ENCODE data around the gene SEMA4D. TPM values are rescaled to one million over a fixed set of nuclear protein-coding genes. Genes with fewer than 3 reads are reported as not detected.
A peak's percentile ranks its signal among the peaks of the same experiment; 100 is the strongest.

Gene SEMA4D
- total RNA-seq, 1 donor from 2014 or later, result 49.9 TPM

- peaks cover 47% of the 10 kb centered on the region for H3K36me3 ChIP-seq
- TF ChIP-seq CTCF (IDR thresholded peaks at IDR 0.05), result no peak
- no peak overlapping the region for H3K4me3 ChIP-seq
- ATAC-seq (no peak), DNase-seq (no peak)
- intact Hi-C loops (cut with DNase I), result no loop called here
- no peaks in the 10 kb centered on the region for H3K9me3 ChIP-seq
- H3K27me3 ChIP-seq (ENCODE audit: low read depth), result no peaks in the 10 kb centered on the region
- no peaks in the 10 kb centered on the region for H3K4me1 ChIP-seq
- H3K27ac ChIP-seq, result no peak overlapping the region
Measured at GRCh38 chr9:89378541-89378940, 119.4 kb downstream of the SEMA4D start.

GRCh38 chr9:89377411-89377810 lies 120.5 kb downstream of the SEMA4D start:
- intact Hi-C loops (cut with DNase I), result no loop called here

GRCh38 chr9:89376741-89377351 lies 121.1 kb downstream of the SEMA4D start:
- DNase-seq (no peak), ATAC-seq (no peak)
- Histone ChIP-seq H3K4me3 (no peak overlapping the region), H3K36me3 (peaks cover 32% of the 10 kb centered on the region), H3K4me1 (no peaks in the 10 kb centered on the region), H3K27me3 (ENCODE audit: low read depth) (no peaks in the 10 kb centered on the region), H3K27ac (no peak overlapping the region), H3K9me3 (no peaks in the 10 kb centered on the region)
- intact Hi-C loops (cut with DNase I), result no loop called here
- no peak for TF ChIP-seq CTCF (IDR thresholded peaks at IDR 0.05)

More at GRCh38 chr9:89377411-89377810, 120.5 kb downstream of the SEMA4D start:
- no peak for ATAC-seq
- H3K27me3 ChIP-seq (ENCODE audit: low read depth), result no peaks in the 10 kb centered on the region
- DNase-seq, result no peak
- no peaks in the 10 kb centered on the region for H3K4me1 ChIP-seq
- no peak overlapping the region for H3K27ac ChIP-seq
- no peaks in the 10 kb centered on the region for H3K9me3 ChIP-seq
- TF ChIP-seq CTCF (IDR thresholded peaks at IDR 0.05), result no peak
- peaks cover 38% of the 10 kb centered on the region for H3K36me3 ChIP-seq
- no peak overlapping the region for H3K4me3 ChIP-seq

- peaks cover 30% of the 10 kb centered on the region for H3K36me3 ChIP-seq
- H3K27ac ChIP-seq, result no peak overlapping the region
- no peaks in the 10 kb centered on the region for H3K9me3 ChIP-seq
- no peaks in the 10 kb centered on the region for H3K27me3 ChIP-seq (ENCODE audit: low read depth)
- no peak for DNase-seq
- intact Hi-C loops (cut with DNase I), result no loop called here
- no peaks in the 10 kb centered on the region for H3K4me1 ChIP-seq
- no peak overlapping the region for H3K4me3 ChIP-seq
- ATAC-seq, result no peak
- TF ChIP-seq CTCF (IDR thresholded peaks at IDR 0.05), result no peak
Measured at GRCh38 chr9:89376286-89376685, 121.6 kb downstream of the SEMA4D start.

GRCh38 chr9:89375191-89375760 lies 122.6 kb downstream of the SEMA4D start:
- Histone ChIP-seq H3K4me1 (no peaks in the 10 kb centered on the region), H3K4me3 (no peak overlapping the region), H3K27me3 (ENCODE audit: low read depth) (no peaks in the 10 kb centered on the region), H3K9me3 (no peaks in the 10 kb centered on the region), H3K36me3 (peaks cover 30% of the 10 kb centered on the region), H3K27ac (no peak overlapping the region)
- DNase-seq, result no peak
- TF ChIP-seq CTCF (IDR thresholded peaks at IDR 0.05), result no peak
- peak; percentile 6 to 38 for ATAC-seq
- intact Hi-C loops (cut with DNase I), result no loop called here
